Measurements from ENCODE around the gene SLC25A47.
"Not testable (repeated sequence)": the region's sequence is repeated elsewhere in the genome, so short reads cannot be mapped to it uniquely, and the experiment has no call there.

Gene SLC25A47

GRCh38 chr14:100323121-100323941, at the start of gene SLC25A47:
TSS of gene SLC25A47 (plus strand) at chr14:100323339. CDS start at chr14:100323415, 76 bp downstream.
- DNase-seq (ENCODE audit: low read depth, low spot score) = no peak
- no peaks in the 10 kb centered on the region for H3K36me3 ChIP-seq (ENCODE audit: control insufficient read depth, insufficient read depth, low read length)
- no peaks in the 10 kb centered on the region for H3K9me3 ChIP-seq (ENCODE audit: control insufficient read depth, insufficient read depth, low read length)
- H3K27me3 ChIP-seq (ENCODE audit: control insufficient read depth, insufficient read depth, low read length) = no peaks in the 10 kb centered on the region
- no peak within 1 kb of the TSS for H3K4me3 ChIP-seq (ENCODE audit: low read length)
- no peaks in the 10 kb centered on the region; the same call in 1 of the 2 replicates for H3K4me1 ChIP-seq (ENCODE audit: control insufficient read depth, insufficient read depth, low read length)
- H3K27ac ChIP-seq (ENCODE audit: low read length) = no peak within 1 kb of the TSS
- WGBS (ENCODE audit: insufficient coverage, insufficient read length) = no CpG with 5 or more reads among the region's 16 CpGs

- no peak for DNase-seq (ENCODE audit: low read depth, low spot score)
- no peak overlapping the region for H3K27ac ChIP-seq (ENCODE audit: low read length)
- H3K27me3 ChIP-seq (ENCODE audit: control insufficient read depth, insufficient read depth, low read length) = no peaks in the 10 kb centered on the region
- H3K4me1 ChIP-seq (ENCODE audit: control insufficient read depth, insufficient read depth, low read length) = no peaks in the 10 kb centered on the region
- WGBS (ENCODE audit: insufficient coverage, insufficient read length) = no CpG with 5 or more reads among the region's 4 CpGs
- peaks cover 3% of the 10 kb centered on the region; the same call in 1 of the 2 replicates for H3K36me3 ChIP-seq (ENCODE audit: control insufficient read depth, insufficient read depth, low read length)
- H3K4me3 ChIP-seq (ENCODE audit: low read length) = no peak overlapping the region
- no peaks in the 10 kb centered on the region for H3K9me3 ChIP-seq (ENCODE audit: control insufficient read depth, insufficient read depth, low read length)
These were observed 48.9 kb upstream of the SLC25A47 start for GRCh38 chr14:100274250-100274649.

GRCh38 chr14:100275214-100275613, 47.9 kb upstream of the SLC25A47 start:
- DNase-seq (ENCODE audit: low read depth, low spot score) = no peak
- H3K36me3 ChIP-seq (ENCODE audit: control insufficient read depth, insufficient read depth, low read length) = peaks cover 3% of the 10 kb centered on the region; the same call in 1 of the 2 replicates
- no peaks in the 10 kb centered on the region for H3K27me3 ChIP-seq (ENCODE audit: control insufficient read depth, insufficient read depth, low read length)
- WGBS (ENCODE audit: insufficient coverage, insufficient read length) = no CpG with 5 or more reads among the region's 7 CpGs
- H3K27ac ChIP-seq (ENCODE audit: low read length) = no peak overlapping the region
- no peak overlapping the region for H3K4me3 ChIP-seq (ENCODE audit: low read length)
- no peaks in the 10 kb centered on the region for H3K9me3 ChIP-seq (ENCODE audit: control insufficient read depth, insufficient read depth, low read length)
- peaks cover 3% of the 10 kb centered on the region; the same call in 1 of the 2 replicates for H3K4me1 ChIP-seq (ENCODE audit: control insufficient read depth, insufficient read depth, low read length)

GRCh38 chr14:100278702-100279101, 44.4 kb upstream of the SLC25A47 start:
- no peak for DNase-seq (ENCODE audit: low read depth, low spot score)
- H3K36me3 ChIP-seq (ENCODE audit: control insufficient read depth, insufficient read depth, low read length) = peaks cover 3% of the 10 kb centered on the region; the same call in 1 of the 2 replicates
- no peak overlapping the region for H3K4me3 ChIP-seq (ENCODE audit: low read length)
- peaks cover 3% of the 10 kb centered on the region; the same call in 1 of the 2 replicates for H3K4me1 ChIP-seq (ENCODE audit: control insufficient read depth, insufficient read depth, low read length)
- no peak overlapping the region for H3K27ac ChIP-seq (ENCODE audit: low read length)
- WGBS (ENCODE audit: insufficient coverage, insufficient read length) = no CpG with 5 or more reads among the region's 8 CpGs
- H3K27me3 ChIP-seq (ENCODE audit: control insufficient read depth, insufficient read depth, low read length) = no peaks in the 10 kb centered on the region
- no peaks in the 10 kb centered on the region for H3K9me3 ChIP-seq (ENCODE audit: control insufficient read depth, insufficient read depth, low read length)

GRCh38 chr14:100279133-100279532, 44.0 kb upstream of the SLC25A47 start:
- WGBS (ENCODE audit: insufficient coverage, insufficient read length) = no CpG with 5 or more reads among the region's 2 CpGs
- DNase-seq (ENCODE audit: low read depth, low spot score) = no peak
- Histone ChIP-seq H3K4me1 (ENCODE audit: control insufficient read depth, insufficient read depth, low read length) (peaks cover 4% of the 10 kb centered on the region; the same call in 1 of the 2 replicates), H3K27me3 (ENCODE audit: control insufficient read depth, insufficient read depth, low read length) (no peaks in the 10 kb centered on the region), H3K9me3 (ENCODE audit: control insufficient read depth, insufficient read depth, low read length) (no peaks in the 10 kb centered on the region), H3K4me3 (ENCODE audit: low read length) (no peak overlapping the region), H3K36me3 (ENCODE audit: control insufficient read depth, insufficient read depth, low read length) (peaks cover 3% of the 10 kb centered on the region; the same call in 1 of the 2 replicates), H3K27ac (ENCODE audit: low read length) (no peak overlapping the region)

GRCh38 chr14:100279563-100279962, 43.6 kb upstream of the SLC25A47 start:
- H3K36me3 ChIP-seq (ENCODE audit: control insufficient read depth, insufficient read depth, low read length) = peaks cover 3% of the 10 kb centered on the region; the same call in 1 of the 2 replicates
- WGBS (ENCODE audit: insufficient coverage, insufficient read length) = no CpG with 5 or more reads among the region's 8 CpGs

GRCh38 chr14:100281286-100282082, 41.7 kb upstream of the SLC25A47 start:
- no CpG with 5 or more reads among the region's 11 CpGs for WGBS (ENCODE audit: insufficient coverage, insufficient read length)
- Histone ChIP-seq H3K27ac (ENCODE audit: low read length) (no peak overlapping the region), H3K27me3 (ENCODE audit: control insufficient read depth, insufficient read depth, low read length) (no peaks in the 10 kb centered on the region), H3K36me3 (ENCODE audit: control insufficient read depth, insufficient read depth, low read length) (peaks cover 3% of the 10 kb centered on the region; the same call in 1 of the 2 replicates), H3K4me3 (ENCODE audit: low read length) (no peak overlapping the region), H3K9me3 (ENCODE audit: control insufficient read depth, insufficient read depth, low read length) (no peaks in the 10 kb centered on the region), H3K4me1 (ENCODE audit: control insufficient read depth, insufficient read depth, low read length) (peaks cover 9% of the 10 kb centered on the region)
- DNase-seq (ENCODE audit: low read depth, low spot score) = no peak

More at GRCh38 chr14:100279563-100279962, 43.6 kb upstream of the SLC25A47 start:
- Histone ChIP-seq H3K9me3 (ENCODE audit: control insufficient read depth, insufficient read depth, low read length) (no peaks in the 10 kb centered on the region), H3K27me3 (ENCODE audit: control insufficient read depth, insufficient read depth, low read length) (no peaks in the 10 kb centered on the region), H3K4me1 (ENCODE audit: control insufficient read depth, insufficient read depth, low read length) (peaks cover 7% of the 10 kb centered on the region), H3K4me3 (ENCODE audit: low read length) (no peak overlapping the region), H3K27ac (ENCODE audit: low read length) (no peak overlapping the region)
- no peak for DNase-seq (ENCODE audit: low read depth, low spot score)

GRCh38 chr14:100282083-100282350, 41.1 kb upstream of the SLC25A47 start:
- DNase-seq (ENCODE audit: low read depth, low spot score) = no peak
- H3K27ac ChIP-seq (ENCODE audit: low read length) = no peak overlapping the region
- WGBS (ENCODE audit: insufficient coverage, insufficient read length) = no CpG with 5 or more reads among the region's 7 CpGs
- H3K4me3 ChIP-seq (ENCODE audit: low read length) = no peak overlapping the region
- H3K4me1 ChIP-seq (ENCODE audit: control insufficient read depth, insufficient read depth, low read length) = peaks cover 9% of the 10 kb centered on the region
- H3K27me3 ChIP-seq (ENCODE audit: control insufficient read depth, insufficient read depth, low read length) = no peaks in the 10 kb centered on the region
- no peaks in the 10 kb centered on the region for H3K9me3 ChIP-seq (ENCODE audit: control insufficient read depth, insufficient read depth, low read length)
- H3K36me3 ChIP-seq (ENCODE audit: control insufficient read depth, insufficient read depth, low read length) = peaks cover 3% of the 10 kb centered on the region; the same call in 1 of the 2 replicates

- no peak for DNase-seq (ENCODE audit: low read depth, low spot score)
- H3K9me3 ChIP-seq (ENCODE audit: control insufficient read depth, insufficient read depth, low read length) = no peaks in the 10 kb centered on the region
- H3K27ac ChIP-seq (ENCODE audit: low read length) = no peak overlapping the region
- no CpG with 5 or more reads among the region's 9 CpGs for WGBS (ENCODE audit: insufficient coverage, insufficient read length)
- no peaks in the 10 kb centered on the region for H3K36me3 ChIP-seq (ENCODE audit: control insufficient read depth, insufficient read depth, low read length)
- no peak overlapping the region for H3K4me3 ChIP-seq (ENCODE audit: low read length)
- no peaks in the 10 kb centered on the region for H3K27me3 ChIP-seq (ENCODE audit: control insufficient read depth, insufficient read depth, low read length)
- H3K4me1 ChIP-seq (ENCODE audit: control insufficient read depth, insufficient read depth, low read length) = peaks cover 9% of the 10 kb centered on the region
These were observed 40.2 kb upstream of the SLC25A47 start for GRCh38 chr14:100282766-100283419.

- not testable (repeated sequence) for H3K9me3 ChIP-seq (ENCODE audit: control insufficient read depth, insufficient read depth, low read length); H3K36me3 ChIP-seq (ENCODE audit: control insufficient read depth, insufficient read depth, low read length); DNase-seq (ENCODE audit: low read depth, low spot score); H3K27ac ChIP-seq (ENCODE audit: low read length); H3K4me1 ChIP-seq (ENCODE audit: control insufficient read depth, insufficient read depth, low read length); H3K4me3 ChIP-seq (ENCODE audit: low read length); H3K27me3 ChIP-seq (ENCODE audit: control insufficient read depth, insufficient read depth, low read length)
- no CpG with 5 or more reads among the region's 9 CpGs for WGBS (ENCODE audit: insufficient coverage, insufficient read length)
These were observed 39.7 kb upstream of the SLC25A47 start for GRCh38 chr14:100283436-100283835.
